Urinary bladder (tissue), 4 donors: ENCODE results near the gene HIGD1A. TPM values are rescaled to one million over a fixed set of nuclear protein-coding genes. Genes with fewer than 3 reads are reported as not detected.

ENCODE experiments used
- DNase-seq: peaks from one replicate; pipeline ENCODE4 v3.0.0-alpha.2; 2015; ENCODE audit errors: extremely low spot score
- H3K27ac ChIP-seq: one replicate; pipeline ENCODE4 v1.5.1; 2013; ENCODE audit warnings: low read depth, mild to moderate bottlenecking, moderate library complexity
- H3K36me3 ChIP-seq: one replicate; pipeline ENCODE4 v1.6.1; 2013; ENCODE audit warnings: mild to moderate bottlenecking, moderate library complexity; ENCODE audit not compliant: insufficient read depth
- H3K4me1 ChIP-seq: one replicate; pipeline ENCODE4 v1.6.1; 2013; ENCODE audit warnings: mild to moderate bottlenecking, moderate library complexity; ENCODE audit not compliant: insufficient read depth
- H3K4me3 ChIP-seq: one replicate; pipeline ENCODE4 v1.5.1; 2013; ENCODE audit warnings: low read depth, low read length
- WGBS: extraction: QIAGEN DNeasy Blood & Tissue Kit; methylation state at CpG from one replicate; pipeline ENCODE4 v1.1.7; 2013; 5-methylcytosine and 5-hydroxymethylcytosine counted together
- polyA plus RNA-seq: library from polyadenylated mRNA; stranded (reverse); fragments of 200-250 nt; gene quantifications from one replicate; pipeline ENCODE4 v1.2.3, GENCODE V29; 2013
- total RNA-seq: library from RNA; depleted of rRNA; stranded (reverse); fragments of >200 nt; gene quantifications from one replicate; pipeline ENCODE4 v1.2.3, GENCODE V29; 2014
- donor health status: healthy with polysubstance abuse.
- donor health status: healthy.

Gene HIGD1A
- total and polyA plus RNA-seq, 2 donors, result 144 to 207 TPM

- 73% methylated on average over 1 of the region's 1 CpG for WGBS
- H3K4me3 ChIP-seq, result no peak overlapping the region
- no peaks in the 10 kb centered on the region for H3K4me1 ChIP-seq
- no peak overlapping the region for H3K27ac ChIP-seq
- no peak for DNase-seq
- H3K36me3 ChIP-seq, result no peaks in the 10 kb centered on the region
Measured at GRCh38 chr3:42771271-42771670, 33.0 kb downstream of the HIGD1A start.

- Histone ChIP-seq H3K4me3 (no peak overlapping the region), H3K27ac (no peak overlapping the region), H3K36me3 (no peaks in the 10 kb centered on the region), H3K4me1 (no peaks in the 10 kb centered on the region)
- DNase-seq, result no peak
- WGBS, result 95% methylated on average over 28 of the region's 28 CpGs
Measured at GRCh38 chr3:42769477-42770131, 34.7 kb downstream of the HIGD1A start.

- 84% methylated on average over 3 of the region's 3 CpGs for WGBS
- no peaks in the 10 kb centered on the region for H3K36me3 ChIP-seq
- no peak for DNase-seq
- H3K4me3 ChIP-seq, result no peak overlapping the region
- no peaks in the 10 kb centered on the region for H3K4me1 ChIP-seq
- H3K27ac ChIP-seq, result no peak overlapping the region
Measured at GRCh38 chr3:42764561-42765295, 39.6 kb downstream of the HIGD1A start.

GRCh38 chr3:42764115-42764514 lies 40.2 kb downstream of the HIGD1A start:
- no peak for DNase-seq
- Histone ChIP-seq H3K36me3 (no peaks in the 10 kb centered on the region), H3K4me3 (no peak overlapping the region), H3K27ac (no peak overlapping the region), H3K4me1 (no peaks in the 10 kb centered on the region)
- 72% methylated on average over 3 of the region's 3 CpGs for WGBS

GRCh38 chr3:42763021-42763420 lies 41.3 kb downstream of the HIGD1A start:
- WGBS, result 47% methylated on average over 2 of the region's 2 CpGs
- H3K4me3 ChIP-seq, result no peak overlapping the region
- H3K4me1 ChIP-seq, result no peaks in the 10 kb centered on the region
- no peak for DNase-seq
- no peak overlapping the region for H3K27ac ChIP-seq
- no peaks in the 10 kb centered on the region for H3K36me3 ChIP-seq

GRCh38 chr3:42762046-42762724 lies 42.1 kb downstream of the HIGD1A start:
- DNase-seq, result no peak
- Histone ChIP-seq H3K27ac (no peak overlapping the region), H3K4me1 (no peaks in the 10 kb centered on the region), H3K4me3 (no peak overlapping the region), H3K36me3 (no peaks in the 10 kb centered on the region)
- 82% methylated on average over 6 of the region's 6 CpGs for WGBS

GRCh38 chr3:42758126-42758525 lies 46.2 kb downstream of the HIGD1A start:
- WGBS, result 78% methylated on average over 11 of the region's 11 CpGs
- Histone ChIP-seq H3K4me3 (no peak overlapping the region), H3K36me3 (no peaks in the 10 kb centered on the region), H3K4me1 (no peaks in the 10 kb centered on the region), H3K27ac (no peak overlapping the region)
- DNase-seq, result no peak

- Histone ChIP-seq H3K4me1 (no peaks in the 10 kb centered on the region), H3K4me3 (no peak overlapping the region), H3K27ac (no peak overlapping the region), H3K36me3 (no peaks in the 10 kb centered on the region)
- WGBS, result 91% methylated on average over 6 of the region's 6 CpGs
- DNase-seq, result no peak
Measured at GRCh38 chr3:42756681-42757213, 47.5 kb downstream of the HIGD1A start.

GRCh38 chr3:42755681-42756578 lies 48.4 kb downstream of the HIGD1A start:
- DNase-seq, result no peak

GRCh38 chr3:42753757-42754156 lies 50.5 kb downstream of the HIGD1A start:
- no peak overlapping the region for H3K27ac ChIP-seq
- WGBS, result 95% methylated on average over 3 of the region's 3 CpGs
- no peaks in the 10 kb centered on the region for H3K36me3 ChIP-seq
- no peak for DNase-seq
- H3K4me3 ChIP-seq, result no peak overlapping the region
- no peaks in the 10 kb centered on the region for H3K4me1 ChIP-seq

More at GRCh38 chr3:42755681-42756578, 48.4 kb downstream of the HIGD1A start:
- WGBS, result 76% methylated on average over 5 of the region's 5 CpGs
- Histone ChIP-seq H3K27ac (no peak overlapping the region), H3K36me3 (no peaks in the 10 kb centered on the region), H3K4me3 (no peak overlapping the region), H3K4me1 (no peaks in the 10 kb centered on the region)

GRCh38 chr3:42752961-42753360 lies 51.3 kb downstream of the HIGD1A start:
- H3K36me3 ChIP-seq, result no peaks in the 10 kb centered on the region
- DNase-seq, result no peak
- no peak overlapping the region for H3K4me3 ChIP-seq
- H3K4me1 ChIP-seq, result no peaks in the 10 kb centered on the region
- no peak overlapping the region for H3K27ac ChIP-seq
- 89% methylated on average over 4 of the region's 4 CpGs for WGBS

GRCh38 chr3:42752441-42752840 lies 51.8 kb downstream of the HIGD1A start:
- 98% methylated on average over 9 of the region's 9 CpGs for WGBS
- no peaks in the 10 kb centered on the region for H3K36me3 ChIP-seq
- no peak overlapping the region for H3K4me3 ChIP-seq
- DNase-seq, result no peak
- H3K4me1 ChIP-seq, result no peaks in the 10 kb centered on the region
- no peak overlapping the region for H3K27ac ChIP-seq

GRCh38 chr3:42751609-42752008 lies 52.7 kb downstream of the HIGD1A start:
- Histone ChIP-seq H3K27ac (no peak overlapping the region), H3K4me1 (no peaks in the 10 kb centered on the region), H3K4me3 (no peak overlapping the region), H3K36me3 (no peaks in the 10 kb centered on the region)
- no peak for DNase-seq
- 47% methylated on average over 9 of the region's 9 CpGs for WGBS
